Smooth muscle cell (in vitro differentiated cells): Measurements from ENCODE around the gene ADRM1. TPM values are rescaled to one million over a fixed set of nuclear protein-coding genes. Genes with fewer than 3 reads are reported as not detected.

ENCODE experiments used
- DNase-seq: peaks from one replicate; lab custom pipeline; 2025; ENCODE audit not compliant: unreplicated experiment; lab: John Stamatoyannopoulos, UW
- H2AFZ ChIP-seq: fragments of 200-600 bp; sonication (generic); 2 replicates; pipeline ENCODE4 v1.6.0; 2016; ENCODE audit warnings: antibody characterized with exemption, low read depth, mild to moderate bottlenecking
- H3F3A ChIP-seq: fragments of 200-600 bp; sonication (generic); 2 replicates; pipeline ENCODE4 v1.6.0; 2017; ENCODE audit warnings: antibody characterized with exemption, low read depth
- H3K27ac ChIP-seq: fragments of 200-600 bp; sonication (generic); 2 replicates; pipeline ENCODE4 v1.5.1; 2016; ENCODE audit warnings: low read depth, mild to moderate bottlenecking
- H3K27me3 ChIP-seq: fragments of 200-600 bp; sonication (generic); 2 replicates; pipeline ENCODE4 v1.6.1; 2016; ENCODE audit warnings: low read depth, mild to moderate bottlenecking
- H3K36me3 ChIP-seq: fragments of 200-600 bp; sonication (generic); 2 replicates; pipeline ENCODE4 v1.5.1; 2016; ENCODE audit warnings: low read depth
- H3K4me1 ChIP-seq: fragments of 200-600 bp; sonication (generic); 2 replicates; pipeline ENCODE4 v1.5.1; 2016; ENCODE audit warnings: low read depth
- H3K4me2 ChIP-seq: fragments of 200-600 bp; sonication (generic); 2 replicates; pipeline ENCODE4 v1.6.0; 2016; ENCODE audit warnings: mild to moderate bottlenecking
- H3K4me3 ChIP-seq: fragments of 200-600 bp; sonication (generic); 2 replicates; pipeline ENCODE4 v1.5.1; 2016; ENCODE audit warnings: mild to moderate bottlenecking
- H3K79me2 ChIP-seq: fragments of 200-600 bp; sonication (generic); 2 replicates; pipeline ENCODE4 v1.6.0; 2016; ENCODE audit warnings: low read depth, mild to moderate bottlenecking
- H3K9ac ChIP-seq: fragments of 200-600 bp; sonication (generic); 2 replicates; pipeline ENCODE4 v1.6.0; 2016; ENCODE audit warnings: low read depth
- H3K9me3 ChIP-seq: fragments of 200-600 bp; sonication (generic); replicated peaks from 2 replicates; pipeline ENCODE4 v1.5.1; 2016; ENCODE audit warnings: low read depth
- H4K20me1 ChIP-seq: fragments of 200-600 bp; sonication (generic); 2 replicates; pipeline ENCODE4 v1.6.0; 2016; ENCODE audit warnings: low read depth
- whole genome bisulfite sequencing: methylation state at CpG from one replicate; pipeline ENCODE4 v1.1.7; 2016; ENCODE audit warnings: low lambda C conversion rate; 5-methylcytosine and 5-hydroxymethylcytosine counted together
- polyA plus RNA-seq: library from polyadenylated mRNA; unstranded; fragments of >200 nt; fragmentation: Nextera tagmentation; extraction: Ambion mirVana; gene quantifications from 2 replicates; pipeline ENCODE4 v1.2.1, GENCODE V29; 2016
- total RNA-seq: library from RNA; depleted of rRNA; stranded (reverse); fragments of >200 nt; gene quantifications from 2 replicates; pipeline ENCODE4 v1.2.3, GENCODE V29; 2014
- TF ChIP-seq, protein P1 (sequence below): fragments of 200-600 bp; sonication (generic); IDR thresholded peaks from 2 replicates; pipeline ENCODE4 v1.5.1; 2017; ENCODE audit warnings: borderline replicate concordance, mild to moderate bottlenecking, antibody characterized with exemption; ENCODE audit not compliant: insufficient read depth, poor library complexity, severe bottlenecking

The ADRM1 gene
- total and polyA plus RNA-seq, 2 experiments from 2014 or later: 101 to 121 TPM

DNA sequence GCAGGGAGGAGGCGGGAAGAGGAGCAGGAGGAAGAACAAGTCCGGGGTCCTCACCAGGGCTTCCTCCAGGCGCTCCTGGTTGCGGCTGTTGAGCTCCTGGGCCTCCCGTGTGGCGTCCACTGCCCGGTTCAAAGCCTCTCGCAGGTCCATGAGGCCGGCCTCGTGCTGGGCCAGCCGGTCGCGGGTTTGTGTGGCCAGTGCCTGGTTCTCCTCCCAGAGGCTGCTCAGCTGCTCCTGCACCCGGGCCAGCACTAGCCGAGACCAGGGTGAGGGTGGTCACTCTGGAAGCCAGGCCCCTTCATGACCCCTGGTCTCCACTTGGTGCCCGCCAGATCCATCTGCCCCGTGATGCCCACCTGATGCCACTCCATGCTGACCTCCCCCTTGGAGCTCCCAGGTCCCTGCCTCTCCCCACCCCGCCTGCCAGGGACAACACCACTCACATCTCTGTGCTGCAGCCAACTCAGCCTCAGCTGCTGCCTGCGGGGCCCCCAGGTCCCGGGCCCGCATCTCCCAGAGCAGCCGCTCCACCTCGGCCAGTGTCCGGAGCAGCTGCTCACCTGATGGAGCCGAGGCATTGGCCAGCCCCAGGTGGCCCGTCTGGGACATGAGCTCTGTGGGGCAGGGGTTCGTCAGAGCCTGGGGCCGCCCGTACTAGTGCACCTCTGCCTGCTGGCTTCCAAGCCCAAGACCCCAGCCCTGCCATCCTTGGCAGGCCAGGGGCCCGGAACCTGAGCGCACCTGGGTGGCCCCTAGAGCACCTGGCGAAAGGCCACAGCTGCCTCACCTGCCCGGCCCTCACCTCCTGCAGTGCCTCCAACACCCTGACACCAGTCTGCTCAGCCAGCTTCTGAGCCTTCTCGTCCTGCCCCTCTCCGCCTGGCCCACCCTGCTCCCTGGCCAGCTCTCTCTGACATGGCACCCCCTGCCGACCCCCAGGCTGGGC, 15.9 kb downstream of the ADRM1 start:
- DNase-seq: no peak
- no peaks in the 10 kb centered on the region for H4K20me1 ChIP-seq
- WGBS: 98% methylated on average over 19 of the region's 36 CpGs
- H3F3A ChIP-seq: no peaks in the 10 kb centered on the region
- TF ChIP-seq, protein P1, sequence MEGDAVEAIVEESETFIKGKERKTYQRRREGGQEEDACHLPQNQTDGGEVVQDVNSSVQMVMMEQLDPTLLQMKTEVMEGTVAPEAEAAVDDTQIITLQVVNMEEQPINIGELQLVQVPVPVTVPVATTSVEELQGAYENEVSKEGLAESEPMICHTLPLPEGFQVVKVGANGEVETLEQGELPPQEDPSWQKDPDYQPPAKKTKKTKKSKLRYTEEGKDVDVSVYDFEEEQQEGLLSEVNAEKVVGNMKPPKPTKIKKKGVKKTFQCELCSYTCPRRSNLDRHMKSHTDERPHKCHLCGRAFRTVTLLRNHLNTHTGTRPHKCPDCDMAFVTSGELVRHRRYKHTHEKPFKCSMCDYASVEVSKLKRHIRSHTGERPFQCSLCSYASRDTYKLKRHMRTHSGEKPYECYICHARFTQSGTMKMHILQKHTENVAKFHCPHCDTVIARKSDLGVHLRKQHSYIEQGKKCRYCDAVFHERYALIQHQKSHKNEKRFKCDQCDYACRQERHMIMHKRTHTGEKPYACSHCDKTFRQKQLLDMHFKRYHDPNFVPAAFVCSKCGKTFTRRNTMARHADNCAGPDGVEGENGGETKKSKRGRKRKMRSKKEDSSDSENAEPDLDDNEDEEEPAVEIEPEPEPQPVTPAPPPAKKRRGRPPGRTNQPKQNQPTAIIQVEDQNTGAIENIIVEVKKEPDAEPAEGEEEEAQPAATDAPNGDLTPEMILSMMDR: no peak
- H3K4me1 ChIP-seq: no peaks in the 10 kb centered on the region
- no peak overlapping the region for H3K9ac ChIP-seq
- H3K27ac ChIP-seq: no peak overlapping the region
- H3K36me3 ChIP-seq: no peaks in the 10 kb centered on the region
- H3K4me3 ChIP-seq: no peak overlapping the region
- H3K9me3 ChIP-seq: no peaks in the 10 kb centered on the region
- no peak overlapping the region for H3K4me2 ChIP-seq
- no peak overlapping the region for H2AFZ ChIP-seq
- H3K27me3 ChIP-seq: no peaks in the 10 kb centered on the region
- H3K79me2 ChIP-seq: no peaks in the 10 kb centered on the region

DNA sequence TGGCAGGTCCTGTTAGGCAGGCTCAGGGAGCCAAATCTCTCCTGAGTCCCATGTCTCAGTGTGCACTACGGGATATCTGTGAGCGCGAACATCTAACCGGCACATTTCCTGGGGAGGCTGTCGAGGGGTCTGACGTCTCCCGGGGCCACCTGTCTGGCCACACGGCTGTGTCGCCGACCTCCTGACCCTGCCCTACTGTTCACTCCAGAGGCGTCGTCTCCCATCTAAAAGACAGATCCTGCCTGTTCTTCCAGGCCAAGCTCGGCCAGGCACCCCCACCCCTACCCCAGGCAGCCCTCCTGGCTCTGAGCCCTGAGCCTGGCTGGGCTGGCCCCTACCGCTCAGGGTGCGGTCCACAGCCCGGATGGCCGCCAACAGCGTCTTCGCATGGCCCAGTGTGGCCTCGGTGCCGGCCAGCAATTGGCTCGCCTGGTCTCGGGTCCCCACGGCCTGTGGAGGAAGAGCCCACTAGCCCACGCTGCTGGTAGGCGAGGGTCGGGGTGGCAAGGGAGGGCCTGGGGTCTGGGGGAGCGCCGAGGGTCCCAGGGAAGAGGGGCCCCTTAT, 16.6 kb downstream of the ADRM1 start:
- Histone ChIP-seq H4K20me1 (no peaks in the 10 kb centered on the region), H2AFZ (no peak overlapping the region), H3K27me3 (no peaks in the 10 kb centered on the region), H3K4me2 (no peak overlapping the region), H3K36me3 (no peaks in the 10 kb centered on the region), H3K4me3 (no peak overlapping the region), H3K9ac (no peak overlapping the region), H3K79me2 (no peaks in the 10 kb centered on the region), H3K4me1 (no peaks in the 10 kb centered on the region), H3K9me3 (no peaks in the 10 kb centered on the region), H3K27ac (no peak overlapping the region), H3F3A (no peaks in the 10 kb centered on the region)
- TF ChIP-seq, protein P1: no peak
- no peak for DNase-seq
- WGBS: 94% methylated on average over 29 of the region's 29 CpGs

GRCh38 chr20:62320581-62321354, 18.0 kb downstream of the ADRM1 start:
- Histone ChIP-seq H2AFZ (no peak overlapping the region), H3K4me2 (no peak overlapping the region), H3K4me1 (no peaks in the 10 kb centered on the region), H3K9me3 (no peaks in the 10 kb centered on the region), H4K20me1 (no peaks in the 10 kb centered on the region), H3K9ac (no peak overlapping the region), H3F3A (no peaks in the 10 kb centered on the region), H3K27me3 (no peaks in the 10 kb centered on the region), H3K4me3 (no peak overlapping the region), H3K27ac (no peak overlapping the region), H3K79me2 (no peaks in the 10 kb centered on the region), H3K36me3 (no peaks in the 10 kb centered on the region)
- WGBS: 95% methylated on average over 21 of the region's 22 CpGs
- TF ChIP-seq, protein P1: no peak
- DNase-seq: no peak
